ENCODE measurements around the gene RBMX.
"Not testable (repeated sequence)": the region's sequence is repeated elsewhere in the genome, so short reads cannot be mapped to it uniquely, and the experiment has no call there.

Gene RBMX

GRCh38 chrX:136878423-136878822 lies 2.1 kb downstream of the RBMX start:
- DNase-seq (ENCODE audit: low read depth): no peak

DNA sequence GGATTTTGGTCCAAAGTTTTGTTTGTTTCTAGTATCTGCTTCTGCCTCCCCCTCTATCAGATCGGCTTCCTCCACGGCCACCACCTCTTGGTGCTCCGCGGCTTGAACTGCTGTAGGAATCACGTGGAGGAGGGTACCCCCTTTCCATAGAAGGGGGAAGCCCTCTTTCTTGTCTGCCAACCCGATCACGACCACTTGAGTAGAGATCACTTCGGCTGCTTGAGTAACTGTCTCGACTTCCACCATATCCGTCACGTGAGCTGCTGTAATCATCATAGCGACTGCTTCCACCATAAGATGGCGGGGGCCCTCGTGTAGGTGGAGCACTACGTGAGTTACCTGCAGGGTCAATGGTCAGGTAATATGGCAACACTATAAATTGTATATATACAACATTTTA lies 6.4 kb downstream of the RBMX start:
- DNase-seq (ENCODE audit: low read depth): not testable (repeated sequence)

- DNase-seq (ENCODE audit: low read depth): not testable (repeated sequence)
Observed at GRCh38 chrX:136873210-136873609, 7.3 kb downstream of the RBMX start.

GRCh38 chrX:136872091-136872700 lies 8.3 kb downstream of the RBMX start:
- no peak for DNase-seq (ENCODE audit: low read depth)

DNA sequence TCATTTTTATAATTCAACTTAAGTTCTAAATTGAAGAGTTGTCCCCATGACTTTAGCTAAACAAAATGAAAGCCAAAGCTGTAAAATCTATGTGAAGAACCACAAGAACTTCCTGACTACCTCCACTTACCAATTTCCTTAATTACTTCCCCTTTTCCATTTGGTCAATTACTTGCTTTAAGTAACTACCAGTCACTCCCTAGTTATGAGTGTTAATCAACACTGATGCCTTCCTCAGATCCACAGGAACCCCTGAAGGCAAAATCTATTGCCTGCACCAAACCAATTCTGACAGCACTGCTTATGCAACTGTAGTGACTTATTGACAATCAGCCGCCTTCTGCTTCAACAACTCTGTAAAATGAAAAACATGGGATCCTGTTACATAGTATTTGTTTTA lies 10.5 kb downstream of the RBMX start:
- no peak for DNase-seq (ENCODE audit: low read depth)

DNA sequence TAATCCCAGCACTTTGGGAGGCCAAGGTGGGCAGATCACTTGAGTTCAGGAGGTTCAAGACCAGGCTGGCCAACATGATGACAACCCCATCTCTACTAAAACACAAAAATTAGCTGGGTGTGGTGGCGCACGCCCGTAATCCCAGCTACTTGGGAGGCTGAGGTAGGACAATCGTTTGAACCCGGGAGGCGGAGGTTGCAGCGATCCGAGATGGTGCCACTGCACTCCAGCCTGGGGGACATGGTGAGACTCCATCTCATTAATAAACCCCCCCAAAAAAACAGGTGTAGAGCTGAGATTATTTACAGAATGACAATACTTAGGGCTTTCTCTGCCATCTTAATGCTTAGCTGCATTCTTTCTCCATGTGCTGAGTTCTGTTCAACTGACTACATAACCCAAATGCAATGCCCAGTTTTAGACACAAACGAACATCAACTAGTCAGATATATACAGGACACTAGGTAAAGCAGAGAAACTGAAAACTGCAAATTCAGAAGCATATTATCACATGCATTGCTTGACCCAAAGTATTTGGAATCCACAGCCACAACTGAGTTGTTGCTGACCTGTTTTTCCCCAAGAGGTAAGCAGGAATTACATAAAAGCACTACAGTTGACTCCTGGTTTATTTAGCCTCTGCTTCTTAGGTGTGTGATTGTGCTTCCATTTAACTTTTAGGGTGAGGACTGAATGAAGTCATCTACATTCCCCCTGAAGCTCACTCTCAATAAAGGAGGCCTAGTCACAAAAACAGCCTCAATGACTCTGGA lies 12.1 kb downstream of the RBMX start:
- DNase-seq (ENCODE audit: low read depth): no peak

GRCh38 chrX:136867518-136867917 lies 13.0 kb downstream of the RBMX start:
- no peak for DNase-seq (ENCODE audit: low read depth)

DNA sequence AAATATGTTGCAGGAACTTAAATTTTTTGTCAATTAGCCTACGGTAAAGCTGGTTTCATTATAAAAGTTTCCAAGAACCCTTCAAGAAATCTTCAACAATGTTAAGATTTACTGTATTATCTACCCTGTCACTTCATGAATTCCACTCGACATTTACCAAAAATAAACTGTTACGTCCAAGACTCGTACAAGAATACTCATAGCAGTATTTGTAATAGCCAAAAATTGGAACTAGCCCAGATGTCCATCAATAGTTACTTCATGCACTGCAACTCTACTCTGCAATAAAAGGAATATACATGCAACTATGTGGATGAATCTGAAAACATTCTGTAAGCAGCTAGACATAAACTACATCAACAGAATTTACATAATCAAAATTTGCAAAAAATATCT lies 13.4 kb downstream of the RBMX start:
- no peak for DNase-seq (ENCODE audit: low read depth)

DNA sequence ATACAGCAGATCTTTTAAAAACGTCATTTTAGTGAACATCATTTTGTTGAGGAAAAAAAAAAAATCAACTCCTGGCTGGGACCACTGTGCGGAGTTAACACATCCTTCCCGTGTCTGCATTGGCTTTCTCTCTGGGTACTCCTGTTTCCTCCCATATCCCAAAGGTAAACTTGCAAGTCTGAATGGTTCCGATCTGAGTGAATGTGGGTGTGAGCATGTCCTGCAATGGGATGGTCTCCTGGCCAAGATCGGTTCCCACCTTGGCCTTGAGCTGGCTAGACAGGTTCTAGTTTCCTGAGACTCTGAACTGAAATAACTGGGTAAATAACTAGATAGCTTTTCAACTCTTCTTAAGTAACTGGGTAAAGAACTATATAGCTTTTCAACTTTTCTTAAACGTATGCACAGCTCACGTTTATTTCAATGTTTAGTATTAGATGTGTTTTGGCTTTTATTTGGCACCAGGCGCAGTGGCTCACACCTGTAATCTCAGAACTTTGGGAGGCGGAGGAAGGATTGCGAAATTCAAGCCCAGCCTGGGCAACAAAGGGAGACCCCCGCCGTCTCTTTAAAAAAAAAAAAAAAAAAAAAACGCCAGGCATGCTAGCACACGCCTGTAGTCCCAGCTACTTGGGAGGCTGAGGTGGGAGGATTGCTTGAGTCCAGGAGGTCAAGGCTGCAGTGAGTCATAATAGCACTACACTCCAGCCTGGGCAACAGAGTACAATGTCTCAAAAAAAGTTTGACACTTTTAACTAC lies 14.0 kb downstream of the RBMX start:
- DNase-seq (ENCODE audit: low read depth): no peak

DNA sequence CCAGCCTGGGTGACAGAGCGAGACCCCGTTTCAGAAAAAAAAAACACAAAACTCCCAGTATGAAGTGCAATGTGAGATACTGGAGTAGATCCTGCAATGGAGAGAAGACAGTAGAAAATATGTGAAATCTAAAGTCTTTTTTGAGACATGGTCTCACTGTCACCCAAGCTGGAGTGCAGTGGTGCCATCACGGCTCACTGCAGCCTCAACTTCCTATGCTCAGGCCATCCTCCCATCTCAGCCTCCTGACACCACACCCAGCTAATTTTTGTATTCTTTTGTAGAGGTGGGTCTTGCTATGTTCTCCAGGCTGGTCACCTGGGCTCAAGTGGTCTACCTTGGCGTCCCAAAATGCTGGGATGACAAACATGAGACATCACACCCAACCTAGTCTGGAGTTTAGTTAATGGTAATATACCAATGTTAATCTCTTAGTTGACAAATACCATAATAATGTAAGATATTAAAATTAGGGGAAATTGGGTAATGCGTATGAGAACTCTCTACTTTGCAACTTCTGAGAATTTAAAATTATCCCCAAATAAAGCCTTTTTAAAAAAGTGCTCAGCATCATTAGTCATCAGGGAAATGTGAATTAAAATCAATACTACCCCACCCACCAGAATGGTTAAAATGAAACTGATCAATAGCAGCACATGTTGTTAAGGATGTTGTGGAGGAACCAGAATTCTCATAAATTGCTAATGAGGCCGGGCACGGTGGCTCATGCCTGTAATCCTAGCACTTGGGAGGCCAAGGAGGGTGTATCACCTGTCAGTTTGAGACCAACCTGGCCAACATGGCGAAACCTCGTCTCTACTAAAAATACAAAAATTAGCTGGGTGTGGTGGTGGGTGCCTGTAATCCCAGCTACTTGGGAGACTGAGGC lies 15.0 kb downstream of the RBMX start:
- no peak for DNase-seq (ENCODE audit: low read depth)

DNA sequence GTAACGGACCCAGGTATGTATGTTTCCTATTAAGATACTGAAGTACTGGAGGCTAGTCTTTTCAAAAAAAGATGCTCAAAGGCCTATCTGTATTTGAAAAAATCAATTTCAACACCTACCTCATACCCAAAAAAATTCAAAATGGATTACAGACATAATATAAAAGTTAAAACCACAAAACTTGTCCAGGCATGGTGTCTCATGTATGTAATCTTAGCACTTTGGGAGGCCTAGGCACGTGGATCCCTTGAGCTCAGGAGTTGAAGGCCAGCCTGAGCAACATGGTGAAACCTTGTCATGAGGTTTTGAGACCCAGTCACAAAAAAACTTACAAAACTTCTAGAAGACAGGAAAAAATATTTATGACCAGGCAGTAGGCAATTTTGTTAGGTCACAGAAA lies 16.7 kb downstream of the RBMX start:
- DNase-seq (ENCODE audit: low read depth): no peak

DNA sequence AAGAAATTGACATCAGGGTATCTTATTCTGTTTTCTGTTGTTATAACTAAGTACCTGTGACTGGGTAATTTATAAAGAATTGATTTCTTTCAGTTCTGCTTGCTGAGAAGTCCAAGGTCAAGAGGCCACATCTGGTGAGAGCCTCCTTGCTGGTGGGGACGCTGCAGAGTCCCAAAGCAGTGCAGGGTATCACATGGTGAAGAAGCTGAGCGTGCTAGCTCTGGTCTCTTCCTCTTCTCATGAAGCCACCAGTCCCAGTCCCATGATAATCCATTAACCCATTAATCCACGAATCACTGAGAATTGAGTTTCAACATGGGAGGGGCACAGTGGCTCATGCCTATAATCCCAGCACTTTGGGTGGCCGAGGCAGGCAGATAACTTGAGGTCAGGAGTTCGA lies 18.0 kb downstream of the RBMX start:
- no peak for DNase-seq (ENCODE audit: low read depth)

- no peak for DNase-seq (ENCODE audit: low read depth)
Observed at GRCh38 chrX:136861877-136862276, 18.6 kb downstream of the RBMX start.

GRCh38 chrX:136858007-136858756 lies 22.3 kb downstream of the RBMX start:
- DNase-seq (ENCODE audit: low read depth): no peak

DNA sequence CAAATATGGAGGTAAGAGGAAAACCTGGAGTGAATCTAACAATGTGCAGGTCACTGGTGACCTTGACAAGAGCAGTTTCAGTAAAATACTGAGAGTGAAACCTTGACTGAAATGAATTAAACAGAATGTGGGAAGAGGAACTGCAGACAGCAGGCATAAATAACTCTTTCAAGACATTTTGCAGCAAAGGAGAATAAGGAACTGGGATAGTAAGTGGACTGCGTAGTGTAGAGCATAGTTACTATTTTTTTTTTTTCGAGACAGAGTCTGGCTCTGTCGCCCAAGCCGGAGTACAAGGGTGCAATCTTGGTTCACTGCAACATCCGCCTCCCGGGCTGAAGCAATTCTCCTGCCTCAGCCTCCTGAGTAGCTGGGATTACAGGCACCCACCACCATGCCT lies 24.0 kb downstream of the RBMX start:
- no peak for DNase-seq (ENCODE audit: low read depth)

- DNase-seq (ENCODE audit: low read depth): no peak
Observed at GRCh38 chrX:136856050-136856449, 24.5 kb downstream of the RBMX start.

DNA sequence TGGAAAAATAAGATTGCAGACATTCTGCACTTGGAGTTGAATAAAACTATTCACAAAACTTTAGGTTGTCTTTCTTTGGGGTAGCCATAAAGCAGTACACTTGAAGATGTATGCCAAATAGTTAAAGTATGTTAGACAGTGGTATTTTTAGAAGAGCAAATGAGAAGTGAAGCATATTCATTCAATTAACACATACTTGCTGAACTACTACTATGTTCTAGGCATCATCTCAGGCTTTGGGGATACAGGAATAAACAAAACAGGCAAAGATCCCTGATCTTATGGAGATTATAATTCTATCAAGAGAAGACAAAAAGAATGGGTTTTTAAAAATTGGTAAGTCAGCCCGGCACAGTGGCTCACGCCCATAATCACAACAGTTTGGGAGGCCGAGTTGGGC lies 29.0 kb downstream of the RBMX start:
- DNase-seq (ENCODE audit: low read depth): no peak

GRCh38 chrX:136850441-136851175 lies 29.9 kb downstream of the RBMX start:
- no peak for DNase-seq (ENCODE audit: low read depth)

DNA sequence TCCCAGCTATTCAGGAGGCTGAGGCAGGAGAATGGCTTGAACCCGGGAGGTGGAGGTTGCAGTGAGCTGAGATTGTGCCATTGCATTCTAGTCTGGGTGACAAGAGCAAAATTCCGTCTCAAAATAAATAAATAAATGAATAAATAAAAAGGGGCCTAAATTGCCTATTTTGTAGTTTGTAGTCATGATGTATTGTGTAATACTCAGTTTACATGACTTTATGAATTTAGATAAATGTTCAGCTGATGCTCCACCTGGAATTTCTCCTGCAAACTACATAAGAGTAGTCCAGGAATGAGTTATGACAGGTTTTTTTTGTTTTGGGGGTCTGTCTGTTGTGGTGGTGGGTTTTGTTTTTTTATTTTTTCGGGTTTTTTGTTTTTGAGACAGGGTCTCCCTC lies 31.1 kb downstream of the RBMX start:
- DNase-seq (ENCODE audit: low read depth): no peak

DNA sequence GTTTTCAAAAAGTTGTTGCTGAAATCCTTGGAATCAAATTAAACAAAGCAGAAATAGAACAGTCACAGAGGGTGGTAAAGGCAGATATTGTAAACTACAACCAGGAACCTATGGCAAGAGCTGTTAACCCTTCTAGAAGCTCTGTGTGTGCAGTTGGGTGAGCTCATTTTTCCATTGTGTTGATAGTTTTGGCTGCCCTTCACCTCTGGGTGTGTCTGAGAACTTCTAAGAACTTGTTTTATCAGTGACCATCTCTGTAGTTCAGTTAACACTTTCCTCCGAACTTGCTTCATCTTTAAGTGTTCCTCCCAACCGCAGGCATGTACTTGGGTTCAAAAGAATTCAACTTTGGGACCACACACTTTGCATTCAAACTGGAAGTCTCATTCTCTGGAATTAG lies 32.7 kb downstream of the RBMX start:
- no peak for DNase-seq (ENCODE audit: low read depth)

GRCh38 chrX:136839196-136839595 lies 41.3 kb downstream of the RBMX start:
- no peak for DNase-seq (ENCODE audit: low read depth)

All from stimulated activated CD8-positive, alpha-beta memory T cell treated with anti-CD3 and anti-CD28 coated beads, Interleukin-15, amount 100 ng/mL, for 1 hour (primary cell).